Right atrium auricular region (tissue), 2 donors: ENCODE results near the gene RBMS1. TPM values are rescaled to one million over a fixed set of nuclear protein-coding genes. Genes with fewer than 3 reads are reported as not detected.

Source experiments
- DNase-seq: peaks from one replicate; pipeline ENCODE4 v3.0.0-alpha.2; 2019; ENCODE audit warnings: low spot score
- H3K27ac ChIP-seq, 2 donors: fragments of 200-600 bp; sonication (generic); 1 replicate in 1 of 2; 2 replicates in 1 of 2; pipeline ENCODE4 v1.5.1; 2016 to 2019
- H3K27me3 ChIP-seq, 2 donors: fragments of 200-600 bp; sonication (generic); one replicate each; pipeline versions ENCODE4 v1.5.1 to v1.6.0; 2017 to 2019
- H3K36me3 ChIP-seq: fragments of 200-600 bp; sonication (generic); one replicate; pipeline ENCODE4 v1.5.1; 2016
- H3K4me1 ChIP-seq, 2 donors: fragments of 200-600 bp; sonication (generic); one replicate each; pipeline versions ENCODE4 v1.5.1 to v1.6.0; 2017 to 2019
- H3K4me3 ChIP-seq, 2 donors: fragments of 200-600 bp; sonication (generic); 1 replicate in 1 of 2; 2 replicates in 1 of 2; pipeline ENCODE4 v1.5.1; 2017 to 2019; ENCODE audit warnings: mild to moderate bottlenecking in 1 of 2, moderate library complexity in 1 of 2
- H3K9me3 ChIP-seq, 2 donors: fragments of 200-600 bp; sonication (generic); one replicate each; pipeline ENCODE4 v1.5.1; 2019
- total RNA-seq, 2 donors: library from RNA; depleted of rRNA; stranded (reverse); fragments of >200 nt; gene quantifications; one replicate each; pipeline ENCODE4 v1.1.0, GENCODE V29; 2016
- TF ChIP-seq, protein P1 (sequence below), 2 donors: fragments of 200-600 bp; sonication (generic); IDR thresholded peaks; one replicate each; pipeline ENCODE4 v1.5.1; 2019; ENCODE audit warnings: antibody characterized with exemption in 2 of 2

RBMS1 gene
- total RNA-seq, 2 donors from 2014 or later, result 52.3 to 57.0 TPM

GRCh38 chr2:160257041-160257742 lies 236.4 kb downstream of the RBMS1 start:
- H3K27me3 ChIP-seq, result no peaks in the 10 kb centered on the region

GRCh38 chr2:160256507-160256906 lies 237.1 kb downstream of the RBMS1 start:
- TF ChIP-seq, protein P1, sequence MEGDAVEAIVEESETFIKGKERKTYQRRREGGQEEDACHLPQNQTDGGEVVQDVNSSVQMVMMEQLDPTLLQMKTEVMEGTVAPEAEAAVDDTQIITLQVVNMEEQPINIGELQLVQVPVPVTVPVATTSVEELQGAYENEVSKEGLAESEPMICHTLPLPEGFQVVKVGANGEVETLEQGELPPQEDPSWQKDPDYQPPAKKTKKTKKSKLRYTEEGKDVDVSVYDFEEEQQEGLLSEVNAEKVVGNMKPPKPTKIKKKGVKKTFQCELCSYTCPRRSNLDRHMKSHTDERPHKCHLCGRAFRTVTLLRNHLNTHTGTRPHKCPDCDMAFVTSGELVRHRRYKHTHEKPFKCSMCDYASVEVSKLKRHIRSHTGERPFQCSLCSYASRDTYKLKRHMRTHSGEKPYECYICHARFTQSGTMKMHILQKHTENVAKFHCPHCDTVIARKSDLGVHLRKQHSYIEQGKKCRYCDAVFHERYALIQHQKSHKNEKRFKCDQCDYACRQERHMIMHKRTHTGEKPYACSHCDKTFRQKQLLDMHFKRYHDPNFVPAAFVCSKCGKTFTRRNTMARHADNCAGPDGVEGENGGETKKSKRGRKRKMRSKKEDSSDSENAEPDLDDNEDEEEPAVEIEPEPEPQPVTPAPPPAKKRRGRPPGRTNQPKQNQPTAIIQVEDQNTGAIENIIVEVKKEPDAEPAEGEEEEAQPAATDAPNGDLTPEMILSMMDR (IDR thresholded peaks at IDR 0.05), result no peak
- H3K4me1 ChIP-seq, result peaks cover 0 to 24% of the 10 kb centered on the region in 2 donors
- H3K4me3 ChIP-seq, result no peak overlapping the region
- no peak overlapping the region for H3K27ac ChIP-seq
- H3K36me3 ChIP-seq, result no peaks in the 10 kb centered on the region
- no peaks in the 10 kb centered on the region for H3K27me3 ChIP-seq
- no peaks in the 10 kb centered on the region for H3K9me3 ChIP-seq
- no peak for DNase-seq

More at GRCh38 chr2:160257041-160257742, 236.4 kb downstream of the RBMS1 start:
- no peaks in the 10 kb centered on the region for H3K36me3 ChIP-seq
- H3K4me1 ChIP-seq, result peaks cover 0 to 17% of the 10 kb centered on the region in 2 donors
- DNase-seq, result no peak
- H3K9me3 ChIP-seq, result no peaks in the 10 kb centered on the region
- H3K27ac ChIP-seq, result peak overlapping the region in 1 of 2 donors; percentile 59
- TF ChIP-seq, protein P1 (IDR thresholded peaks at IDR 0.05), result no peak
- no peak overlapping the region for H3K4me3 ChIP-seq

DNA sequence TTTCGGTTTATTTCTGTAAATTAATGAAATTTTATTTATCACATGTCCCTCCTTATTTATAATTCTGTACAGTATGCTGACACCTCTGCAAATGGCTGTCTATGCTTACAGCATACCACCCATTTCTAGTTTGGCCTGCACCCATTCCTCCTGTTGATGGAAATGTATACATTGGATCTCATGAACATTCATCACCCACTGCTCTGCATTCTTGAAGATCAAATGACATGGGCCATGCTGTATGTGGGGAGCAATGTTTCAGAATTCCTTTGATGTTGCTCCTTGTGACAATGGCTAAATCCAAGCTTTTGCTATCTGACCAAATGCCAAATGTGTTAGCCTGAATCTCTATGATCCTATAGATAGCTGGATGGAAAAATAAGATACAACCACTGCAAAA lies 238.2 kb downstream of the RBMS1 start:
- Histone ChIP-seq H3K27me3 (no peaks in the 10 kb centered on the region), H3K4me1 (peaks cover 0 to 29% of the 10 kb centered on the region in 2 donors), H3K27ac (no peak overlapping the region), H3K4me3 (no peak overlapping the region), H3K9me3 (no peaks in the 10 kb centered on the region), H3K36me3 (no peaks in the 10 kb centered on the region)
- TF ChIP-seq, protein P1 (IDR thresholded peaks at IDR 0.05), result no peak
- no peak for DNase-seq

DNA sequence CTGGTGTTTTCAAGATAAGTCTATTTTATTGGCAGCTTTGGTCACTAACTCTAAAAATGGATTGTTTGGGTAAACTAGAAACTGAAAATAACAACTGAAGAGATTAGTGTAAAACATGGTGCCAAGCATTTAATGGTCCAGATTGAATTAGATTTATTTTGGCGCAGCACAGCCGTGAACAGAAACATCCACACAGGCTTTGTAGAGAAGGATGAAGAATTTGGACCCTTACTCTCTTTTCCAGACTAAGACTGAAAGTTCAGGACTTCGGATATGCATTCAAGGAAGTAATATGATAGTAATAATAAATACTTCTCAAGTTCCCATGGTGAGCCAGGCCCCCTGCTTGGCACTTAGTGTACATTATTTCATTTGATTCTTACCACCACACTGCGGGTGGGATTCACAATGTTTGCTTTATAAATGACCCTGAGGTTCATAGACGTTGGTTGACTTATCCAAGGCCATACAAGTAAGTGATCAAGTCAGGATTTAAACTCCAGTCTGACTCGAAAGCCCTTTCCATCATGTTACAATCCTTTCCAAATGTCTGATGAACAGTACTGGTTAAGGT lies 239.3 kb downstream of the RBMS1 start:
- TF ChIP-seq, protein P1 (IDR thresholded peaks at IDR 0.05), result no peak
- no peaks in the 10 kb centered on the region for H3K9me3 ChIP-seq
- H3K4me3 ChIP-seq, result no peak overlapping the region
- no peaks in the 10 kb centered on the region for H3K36me3 ChIP-seq
- H3K4me1 ChIP-seq, result peaks cover 0 to 29% of the 10 kb centered on the region in 2 donors
- peak overlapping the region in 1 of 2 donors; percentile 63 for H3K27ac ChIP-seq
- no peak for DNase-seq
- no peaks in the 10 kb centered on the region for H3K27me3 ChIP-seq

DNA sequence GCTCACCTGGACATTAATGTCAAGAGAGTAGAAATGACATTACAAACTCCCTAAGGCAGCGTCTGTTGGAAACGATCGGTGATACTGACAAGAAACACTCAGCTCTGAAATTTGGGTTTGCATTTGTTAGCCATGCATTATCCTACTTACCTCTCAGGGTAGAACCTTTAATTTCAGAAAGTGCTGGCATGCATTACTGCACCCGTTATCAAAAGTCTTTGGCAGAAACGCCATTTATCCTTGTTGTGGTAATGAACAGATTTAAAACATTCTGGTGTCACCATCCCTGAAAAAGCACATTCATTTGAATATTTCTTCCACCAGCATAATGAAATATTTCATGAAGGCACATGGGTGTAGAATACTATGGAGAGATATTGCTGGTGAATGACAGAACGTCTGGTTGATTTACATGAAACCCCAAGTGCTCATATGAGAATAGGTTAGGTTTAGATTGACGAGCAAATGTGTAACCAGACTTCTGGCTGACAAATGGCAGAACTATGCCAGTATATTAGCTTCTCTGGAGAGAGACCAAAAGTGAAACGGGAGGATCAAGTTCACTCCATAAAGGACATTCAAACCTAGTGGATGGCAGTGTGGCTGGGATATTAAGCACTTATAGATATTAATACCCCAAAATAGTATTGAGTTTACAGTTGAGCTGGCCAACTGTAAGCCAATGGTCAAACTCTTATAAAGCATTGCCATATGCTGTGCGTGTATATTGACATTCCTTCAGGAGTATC lies 240.0 kb downstream of the RBMS1 start:
- DNase-seq, result no peak
- TF ChIP-seq, protein P1 (IDR thresholded peaks at IDR 0.05), result no peak
- Histone ChIP-seq H3K4me1 (peaks cover 0 to 29% of the 10 kb centered on the region in 2 donors), H3K27me3 (no peaks in the 10 kb centered on the region), H3K27ac (peak overlapping the region in 1 of 2 donors; percentile 63), H3K36me3 (no peaks in the 10 kb centered on the region), H3K9me3 (no peaks in the 10 kb centered on the region), H3K4me3 (no peak overlapping the region)
